Transverse colon (tissue), 4 donors: ENCODE results near the gene TLE6. TPM values are rescaled to one million over a fixed set of nuclear protein-coding genes. Genes with fewer than 3 reads are reported as not detected.

Experiments used
- DNase-seq: peaks from one replicate; pipeline ENCODE4 v3.0.0-alpha.2; 2019
- H3K27ac ChIP-seq, 4 donors: fragments of 200-600 bp; sonication (generic); 2 replicates each; pipeline ENCODE4 v1.5.1; 2016 to 2018; ENCODE audit warnings: inconsistent platforms in 4 of 4
- H3K27me3 ChIP-seq: fragments of 200-600 bp; sonication (generic); 2 replicates; pipeline ENCODE4 v1.5.1; 2017; ENCODE audit warnings: inconsistent platforms
- H3K36me3 ChIP-seq, 4 donors: fragments of 200-600 bp; sonication (generic); 2 replicates each; pipeline ENCODE4 v1.5.1; 2017 to 2019; ENCODE audit warnings: inconsistent platforms in 4 of 4
- H3K4me1 ChIP-seq, 4 donors: fragments of 200-600 bp; sonication (generic); 2 replicates each; pipeline ENCODE4 v1.5.1; 2017 to 2020; ENCODE audit warnings: inconsistent platforms in 4 of 4
- H3K4me3 ChIP-seq, 4 donors: fragments of 200-600 bp; sonication (generic); 1 replicate in 1 of 4; 2 replicates in 3 of 4; pipeline versions ENCODE4 v1.5.1 to v1.6.1; 2017 to 2019; ENCODE audit warnings: inconsistent platforms in 4 of 4
- H3K9me3 ChIP-seq, 2 donors: fragments of 200-600 bp; sonication (generic); 2 replicates each; pipeline ENCODE4 v1.5.1; 2017 to 2019; ENCODE audit warnings: inconsistent platforms in 2 of 2
- EP300 ChIP-seq: sonication (generic); formaldehyde crosslinking; IDR thresholded peaks from one replicate; pipeline ENCODE4 v1.6.1; 2017; ENCODE audit warnings: antibody characterized with exemption, low read depth
- POLR2A ChIP-seq: fragments of 450-650 bp; IDR thresholded peaks from one replicate; pipeline ENCODE4 v1.6.1; 2016; ENCODE audit warnings: antibody characterized with exemption, mild to moderate bottlenecking, moderate library complexity
- POLR2AphosphoS5 ChIP-seq, 3 donors: sonication (generic); formaldehyde crosslinking; IDR thresholded peaks; one replicate each; pipeline ENCODE4 v1.6.1; 2016; ENCODE audit warnings: antibody characterized with exemption in 3 of 3
- WGBS, 2 donors: methylation state at CpG; one replicate each; pipeline ENCODE4 v1.1.5; 2018; ENCODE audit warnings: low coverage in 1 of 2; 5-methylcytosine and 5-hydroxymethylcytosine counted together
- in situ Hi-C, 4 donors: fragments of 200-750 bp; cut with MboI; loops; one replicate each; pipeline versions ENCODE4 v1.15.0 to v1.15.1; 2017; ENCODE audit warnings: low sequenced_read_pairs in 3 of 4, low pct_ligation_motif_present in 1 of 4, low pct_unique_long_range_greater_than_20kb in 1 of 4
- intact Hi-C: fragments of 100-400 bp; cut with DNase I; formaldehyde crosslinking; loops from one replicate; pipeline ENCODE4 v1.15.1; 2023; ENCODE audit warnings: low total_unique reads
- total RNA-seq, 4 donors: library from RNA; depleted of rRNA; stranded (reverse); fragments of >200 nt; gene quantifications; one replicate each; pipeline ENCODE4 v1.1.0, GENCODE V29; 2016
- TF ChIP-seq, protein P1 (sequence below), 5 experiments: fragments of 200-600 bp in 3 of 5; fragments of 450-650 bp in 2 of 5; sonication (generic) in 3 of 5; IDR thresholded peaks; 1 replicate in 2 of 5; 2 replicates in 3 of 5; pipeline ENCODE4 v1.5.1; 2016 to 2017; ENCODE audit warnings: antibody characterized with exemption in 5 of 5, inconsistent platforms in 3 of 5, mild to moderate bottlenecking in 2 of 5, moderate library complexity in 1 of 5

TLE6 gene
- total RNA-seq, 4 donors from 2014 or later, result not detected

DNA sequence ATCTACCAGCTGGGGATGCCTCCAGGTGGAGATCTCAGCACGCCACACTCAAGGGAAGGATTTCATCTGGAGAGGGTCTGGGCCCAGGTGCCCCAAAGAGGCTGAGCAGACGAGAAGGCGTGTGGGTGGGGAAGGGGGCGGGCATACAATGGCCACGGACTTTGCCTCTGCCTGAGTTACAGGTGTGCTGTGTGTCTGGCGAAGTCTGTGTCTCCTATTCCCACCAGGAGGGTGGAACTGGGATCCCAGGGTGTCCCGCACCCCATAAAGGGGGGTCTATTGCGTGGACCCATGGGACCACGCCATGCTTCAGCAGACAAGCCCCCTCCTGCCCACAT lies 48.2 kb downstream of the TLE6 start:
- Histone ChIP-seq H3K9me3 (no peaks in the 10 kb centered on the region), H3K4me3 (peak overlapping the region in 2 of 4 donors; percentile 4 to 5), H3K4me1 (peaks cover 3 to 25% (median 17%) of the 10 kb centered on the region in 4 donors), H3K27me3 (peaks cover 4% of the 10 kb centered on the region), H3K27ac (peak overlapping the region; percentile 47 to 67 (median 62)), H3K36me3 (no peaks in the 10 kb centered on the region)
- TF ChIP-seq POLR2AphosphoS5 (IDR thresholded peaks at IDR 0.05) (no peak), POLR2A (no peak), EP300 (no peak)
- TF ChIP-seq, protein P1, sequence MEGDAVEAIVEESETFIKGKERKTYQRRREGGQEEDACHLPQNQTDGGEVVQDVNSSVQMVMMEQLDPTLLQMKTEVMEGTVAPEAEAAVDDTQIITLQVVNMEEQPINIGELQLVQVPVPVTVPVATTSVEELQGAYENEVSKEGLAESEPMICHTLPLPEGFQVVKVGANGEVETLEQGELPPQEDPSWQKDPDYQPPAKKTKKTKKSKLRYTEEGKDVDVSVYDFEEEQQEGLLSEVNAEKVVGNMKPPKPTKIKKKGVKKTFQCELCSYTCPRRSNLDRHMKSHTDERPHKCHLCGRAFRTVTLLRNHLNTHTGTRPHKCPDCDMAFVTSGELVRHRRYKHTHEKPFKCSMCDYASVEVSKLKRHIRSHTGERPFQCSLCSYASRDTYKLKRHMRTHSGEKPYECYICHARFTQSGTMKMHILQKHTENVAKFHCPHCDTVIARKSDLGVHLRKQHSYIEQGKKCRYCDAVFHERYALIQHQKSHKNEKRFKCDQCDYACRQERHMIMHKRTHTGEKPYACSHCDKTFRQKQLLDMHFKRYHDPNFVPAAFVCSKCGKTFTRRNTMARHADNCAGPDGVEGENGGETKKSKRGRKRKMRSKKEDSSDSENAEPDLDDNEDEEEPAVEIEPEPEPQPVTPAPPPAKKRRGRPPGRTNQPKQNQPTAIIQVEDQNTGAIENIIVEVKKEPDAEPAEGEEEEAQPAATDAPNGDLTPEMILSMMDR (IDR thresholded peaks at IDR 0.05), result no peak
- WGBS, 2 donors, result 38% methylated on average over 9 of the region's 9 CpGs; no CpG with 5 or more reads in 1 of the 2 donors
- DNase-seq, result peak; percentile 67
- intact Hi-C loops, result no loop called here
- in situ Hi-C loops, result no loop called here

DNA sequence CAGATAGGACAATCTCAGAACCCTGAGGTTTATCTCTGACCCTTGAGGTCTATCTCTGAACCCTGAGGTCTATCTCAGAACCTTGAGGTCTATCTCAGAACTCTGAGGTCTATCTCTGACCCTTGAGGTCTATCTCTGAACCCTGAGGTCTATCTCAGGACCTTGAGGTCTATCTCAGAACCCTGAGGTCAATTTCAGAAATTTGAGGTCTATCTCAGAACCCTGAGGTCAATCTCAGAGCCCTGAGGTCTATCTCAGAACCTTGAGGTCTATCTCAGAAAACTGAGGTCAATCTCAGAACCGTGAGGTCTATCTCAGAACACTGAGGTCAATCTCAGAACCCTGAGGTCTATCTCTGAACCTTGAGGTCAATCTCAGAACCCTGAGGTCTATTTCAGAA lies 49.4 kb downstream of the TLE6 start:
- no peak overlapping the region for H3K27ac ChIP-seq
- H3K36me3 ChIP-seq, result no peaks in the 10 kb centered on the region
- WGBS, 2 donors, result 73 to 100% methylated on average over 1 of the region's 1 CpG
- TF ChIP-seq EP300 (no peak), POLR2AphosphoS5 (IDR thresholded peaks at IDR 0.05) (no peak), POLR2A (no peak)
- TF ChIP-seq, protein P1 (IDR thresholded peaks at IDR 0.05), result no peak
- in situ Hi-C loops, result no loop called here
- H3K27me3 ChIP-seq, result peaks cover 4% of the 10 kb centered on the region
- H3K9me3 ChIP-seq, result no peaks in the 10 kb centered on the region
- no peak for DNase-seq
- H3K4me1 ChIP-seq, result peaks cover 3 to 25% (median 17%) of the 10 kb centered on the region in 4 donors
- intact Hi-C loops, result no loop called here
- H3K4me3 ChIP-seq, result no peak overlapping the region

DNA sequence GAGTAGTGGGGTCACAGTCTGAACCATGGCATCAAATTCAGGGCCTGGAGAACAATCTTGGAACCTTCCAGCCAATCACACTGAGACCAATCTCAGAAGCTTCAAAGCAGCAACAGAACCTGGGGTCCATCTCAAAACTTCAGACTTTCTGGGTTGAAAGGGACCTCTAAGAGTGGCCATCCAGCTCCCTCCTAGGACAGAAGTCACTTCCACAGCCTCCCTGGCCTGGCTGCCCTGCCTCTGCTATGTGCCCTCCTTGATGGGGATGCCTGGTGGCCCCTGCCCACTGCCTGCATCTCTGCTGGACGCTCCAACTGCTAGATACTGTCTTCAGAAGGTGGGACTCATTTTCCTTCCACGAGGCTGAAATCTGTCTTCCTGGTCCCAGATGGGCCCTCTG lies 49.9 kb downstream of the TLE6 start:
- in situ Hi-C loops, result no loop called here
- WGBS, 2 donors, result 83% methylated on average over 2 of the region's 2 CpGs; no CpG with 5 or more reads in 1 of the 2 donors

DNA sequence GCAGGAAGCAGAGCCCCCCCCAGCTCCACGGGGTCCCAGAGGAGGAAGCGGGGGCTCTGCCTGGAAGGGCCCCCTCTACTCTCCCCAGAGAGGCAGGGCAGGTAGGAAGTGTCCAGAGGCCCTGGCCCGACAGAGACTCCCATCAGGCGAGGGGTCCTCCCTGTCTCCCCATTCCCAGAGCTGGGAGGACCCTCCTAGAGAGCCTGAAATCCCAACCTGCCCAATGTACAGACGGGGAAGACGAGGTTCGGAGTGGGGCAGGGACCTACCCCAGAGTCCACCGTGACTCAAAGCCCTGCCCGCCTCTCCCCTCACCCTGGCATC lies 50.6 kb downstream of the TLE6 start:
- H3K27ac ChIP-seq, result peak overlapping the region; percentile 58 to 76 (median 74)
- peak overlapping the region in 1 of 4 donors; percentile 71 for H3K4me3 ChIP-seq
- no peak for TF ChIP-seq EP300
- TF ChIP-seq, protein P1 (IDR thresholded peaks at IDR 0.05), result no peak
- no peak for TF ChIP-seq POLR2A
- no peak for TF ChIP-seq POLR2AphosphoS5 (IDR thresholded peaks at IDR 0.05)
- peak; percentile 59 for DNase-seq
- H3K27me3 ChIP-seq, result peaks cover 4% of the 10 kb centered on the region
- in situ Hi-C loops (no loop called here), intact Hi-C loops (no loop called here)
- H3K4me1 ChIP-seq, result peaks cover 3 to 25% (median 17%) of the 10 kb centered on the region in 4 donors
- H3K9me3 ChIP-seq, result no peaks in the 10 kb centered on the region
- 53% methylated on average over 9 of the region's 9 CpGs; no CpG with 5 or more reads in 1 of the 2 donors for WGBS, 2 donors
- no peaks in the 10 kb centered on the region for H3K36me3 ChIP-seq

More for the DNA sequence above, 49.9 kb downstream of the TLE6 start:
- Histone ChIP-seq H3K4me1 (peaks cover 3 to 25% (median 17%) of the 10 kb centered on the region in 4 donors), H3K27me3 (peaks cover 4% of the 10 kb centered on the region), H3K27ac (no peak overlapping the region), H3K4me3 (no peak overlapping the region), H3K36me3 (no peaks in the 10 kb centered on the region), H3K9me3 (no peaks in the 10 kb centered on the region)
- intact Hi-C loops, result no loop called here
- TF ChIP-seq EP300 (no peak), POLR2AphosphoS5 (IDR thresholded peaks at IDR 0.05) (no peak)
- no peak for DNase-seq
